Duodenal mucosa (tissue), 2 donors: ENCODE data around the gene LDHAL6A.

Experiments
- H3K27ac ChIP-seq: one replicate; pipeline ENCODE4 v1.7.0; 2013; ENCODE audit warnings: low read depth, low read length
- H3K27me3 ChIP-seq, 2 donors: one replicate each; pipeline ENCODE4 v1.7.0; 2013; ENCODE audit warnings: low read length in 2 of 2, control low read depth in 1 of 2; ENCODE audit not compliant: insufficient read depth in 2 of 2, control insufficient read depth in 1 of 2
- H3K36me3 ChIP-seq, 2 donors: one replicate each; pipeline ENCODE4 v1.7.0; 2013; ENCODE audit warnings: low read length in 2 of 2, control low read depth in 1 of 2; ENCODE audit not compliant: insufficient read depth in 2 of 2, control insufficient read depth in 1 of 2
- H3K4me1 ChIP-seq, 2 donors: one replicate each; pipeline ENCODE4 v1.7.0; 2013; ENCODE audit warnings: low read length in 2 of 2, control low read depth in 1 of 2; ENCODE audit not compliant: insufficient read depth in 2 of 2, control insufficient read depth in 1 of 2
- H3K4me3 ChIP-seq, 2 donors: one replicate each; pipeline ENCODE4 v1.7.0; 2013; ENCODE audit warnings: low read length in 2 of 2, low read depth in 1 of 2
- H3K9ac ChIP-seq, 2 donors: one replicate each; pipeline ENCODE4 v1.7.0; 2013; ENCODE audit warnings: low read length in 2 of 2, low read depth in 1 of 2
- H3K9me3 ChIP-seq, 2 donors: one replicate each; pipeline ENCODE4 v1.7.0; 2013; ENCODE audit warnings: low read length in 2 of 2, control low read depth in 1 of 2; ENCODE audit not compliant: control insufficient read depth in 1 of 2

Gene LDHAL6A

DNA sequence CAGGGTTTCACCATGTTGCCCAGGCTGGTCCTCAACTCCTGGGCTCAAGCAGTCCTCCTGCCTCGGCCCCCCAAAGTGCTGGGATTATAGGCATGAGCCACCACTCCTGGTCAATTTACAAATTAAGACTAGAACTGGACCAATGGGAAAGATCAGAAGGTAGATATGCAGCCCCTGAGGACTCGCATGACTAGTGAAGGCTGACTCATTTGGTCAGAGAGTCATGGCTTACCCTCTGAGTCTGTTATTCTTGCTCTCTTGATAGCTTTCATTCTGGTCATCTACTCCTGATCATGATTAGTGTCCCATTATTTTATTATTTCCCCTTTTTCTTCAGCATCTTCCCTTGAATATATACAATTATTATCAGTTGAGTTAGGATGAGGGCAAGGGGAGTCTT lies 2.7 kb upstream of the LDHAL6A start:
- Histone ChIP-seq H3K9me3 (no peaks in the 10 kb centered on the region), H3K4me3 (no peak overlapping the region), H3K27ac (no peak overlapping the region), H3K36me3 (no peaks in the 10 kb centered on the region), H3K27me3 (no peaks in the 10 kb centered on the region), H3K9ac (no peak overlapping the region), H3K4me1 (no peaks in the 10 kb centered on the region)

DNA sequence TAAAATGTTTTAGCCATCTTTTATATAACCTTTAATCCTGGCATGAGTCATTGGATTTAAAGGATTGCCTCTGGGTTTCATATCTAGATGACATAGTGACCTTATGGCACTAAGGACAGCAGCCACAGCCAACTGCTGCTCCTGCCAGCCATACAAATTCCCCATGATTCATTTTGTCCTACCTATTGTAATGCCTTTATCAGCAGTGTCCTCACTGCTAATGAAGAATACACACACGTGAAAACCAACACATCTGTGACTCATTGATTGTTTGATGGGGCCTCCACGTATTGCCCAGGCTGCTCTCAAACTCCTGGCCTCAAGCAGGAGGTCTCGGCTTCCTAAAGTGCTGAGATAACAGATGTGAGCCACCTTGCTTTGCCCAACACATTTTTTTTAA lies 1.8 kb downstream of the LDHAL6A start:
- Histone ChIP-seq H3K27me3 (no peaks in the 10 kb centered on the region), H3K4me3 (no peak overlapping the region), H3K36me3 (no peaks in the 10 kb centered on the region), H3K9ac (no peak overlapping the region), H3K9me3 (no peaks in the 10 kb centered on the region), H3K27ac (no peak overlapping the region), H3K4me1 (no peaks in the 10 kb centered on the region)

- no peak overlapping the region for H3K9ac ChIP-seq
- no peaks in the 10 kb centered on the region for H3K9me3 ChIP-seq
- H3K4me3 ChIP-seq, result no peak overlapping the region
- H3K27ac ChIP-seq, result no peak overlapping the region
- H3K36me3 ChIP-seq, result no peaks in the 10 kb centered on the region
- no peaks in the 10 kb centered on the region for H3K27me3 ChIP-seq
- H3K4me1 ChIP-seq, result no peaks in the 10 kb centered on the region
Observed at GRCh38 chr11:18459634-18460033, 4.0 kb downstream of the LDHAL6A start.

DNA sequence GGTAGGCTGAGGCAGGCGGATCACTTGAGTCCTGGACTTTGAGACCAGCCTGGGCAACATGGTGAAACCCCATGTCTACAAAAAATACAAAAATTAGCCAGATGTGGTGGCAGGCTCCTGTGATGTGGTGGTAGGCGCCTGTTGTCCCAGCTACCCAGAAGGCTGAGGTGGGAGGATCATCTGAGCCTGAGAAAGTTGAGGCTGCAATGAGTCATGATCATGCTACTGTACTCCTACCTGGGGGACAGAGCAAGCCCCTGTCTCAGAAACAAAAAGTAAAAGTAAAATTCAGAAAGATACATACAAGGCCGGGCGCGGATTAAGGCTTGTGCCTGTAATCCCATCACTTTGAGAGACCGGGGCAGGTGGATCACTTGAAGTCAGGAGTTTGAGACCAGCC lies 6.3 kb downstream of the LDHAL6A start:
- Histone ChIP-seq H3K4me3 (no peak overlapping the region), H3K9ac (no peak overlapping the region), H3K27me3 (no peaks in the 10 kb centered on the region), H3K27ac (no peak overlapping the region), H3K4me1 (peaks cover 0 to 5% of the 10 kb centered on the region in 2 donors), H3K9me3 (no peaks in the 10 kb centered on the region), H3K36me3 (no peaks in the 10 kb centered on the region)

GRCh38 chr11:18463439-18463838 lies 7.8 kb downstream of the LDHAL6A start:
- H3K9me3 ChIP-seq, result no peaks in the 10 kb centered on the region
- H3K9ac ChIP-seq, result no peak overlapping the region
- H3K27ac ChIP-seq, result no peak overlapping the region
- H3K4me1 ChIP-seq, result peaks cover 0 to 5% of the 10 kb centered on the region in 2 donors
- H3K27me3 ChIP-seq, result no peaks in the 10 kb centered on the region
- no peak overlapping the region for H3K4me3 ChIP-seq
- no peaks in the 10 kb centered on the region for H3K36me3 ChIP-seq

DNA sequence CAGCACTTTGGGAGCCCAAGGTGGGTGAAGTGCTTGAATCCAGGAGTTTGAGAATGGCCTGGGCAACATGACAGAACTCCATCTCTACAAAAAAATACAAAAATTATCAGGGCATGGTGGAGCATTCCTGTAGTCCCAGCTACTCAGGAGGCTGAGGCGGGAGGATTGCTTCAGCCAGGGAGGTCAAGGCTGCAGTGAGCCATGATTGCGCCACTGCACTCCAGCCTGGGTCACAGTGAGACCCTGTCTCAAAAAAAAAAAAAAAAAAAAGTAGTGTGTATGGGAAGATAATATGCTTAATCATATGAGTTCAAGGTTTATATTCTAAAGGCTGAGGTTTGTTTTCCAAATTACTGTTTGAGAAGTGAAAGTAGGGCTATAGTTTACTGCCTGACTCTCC lies 10.7 kb downstream of the LDHAL6A start:
- Histone ChIP-seq H3K4me1 (peaks cover 0 to 5% of the 10 kb centered on the region in 2 donors), H3K36me3 (no peaks in the 10 kb centered on the region), H3K27me3 (no peaks in the 10 kb centered on the region), H3K9ac (no peak overlapping the region), H3K27ac (no peak overlapping the region), H3K4me3 (no peak overlapping the region), H3K9me3 (no peaks in the 10 kb centered on the region)

- Histone ChIP-seq H3K27ac (no peak overlapping the region), H3K9me3 (no peaks in the 10 kb centered on the region), H3K9ac (no peak overlapping the region), H3K4me1 (peaks cover 0 to 5% of the 10 kb centered on the region in 2 donors), H3K36me3 (peaks cover 0 to 4% of the 10 kb centered on the region in 2 donors), H3K4me3 (no peak overlapping the region), H3K27me3 (no peaks in the 10 kb centered on the region)
Observed at GRCh38 chr11:18468059-18468458, 12.4 kb downstream of the LDHAL6A start.

DNA sequence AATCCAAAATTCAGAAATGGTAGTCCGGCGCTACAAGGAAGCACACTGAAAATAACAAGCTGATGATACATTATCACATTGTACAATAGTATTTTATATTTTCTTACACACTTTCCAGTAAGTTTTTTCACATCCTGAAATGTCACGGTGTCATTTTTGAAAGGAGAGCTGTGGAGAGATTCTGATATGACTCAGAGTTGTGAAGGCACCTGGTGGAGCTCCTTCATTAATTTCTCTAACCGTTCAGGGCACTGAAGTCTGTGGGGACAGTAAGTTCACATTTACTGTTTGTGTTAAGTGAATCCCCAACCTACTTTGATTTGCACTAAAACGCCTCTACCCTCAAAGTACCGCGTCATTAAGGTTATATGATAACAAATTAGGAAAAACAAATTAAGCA lies 13.3 kb downstream of the LDHAL6A start:
- Histone ChIP-seq H3K9me3 (no peaks in the 10 kb centered on the region), H3K4me1 (peaks cover 0 to 5% of the 10 kb centered on the region in 2 donors), H3K36me3 (peaks cover 0 to 4% of the 10 kb centered on the region in 2 donors), H3K9ac (no peak overlapping the region), H3K27me3 (no peaks in the 10 kb centered on the region), H3K27ac (no peak overlapping the region), H3K4me3 (no peak overlapping the region)

GRCh38 chr11:18471995-18472394 lies 16.3 kb downstream of the LDHAL6A start:
- Histone ChIP-seq H3K27ac (no peak overlapping the region), H3K27me3 (no peaks in the 10 kb centered on the region), H3K4me1 (no peaks in the 10 kb centered on the region), H3K36me3 (peaks cover 7 to 12% of the 10 kb centered on the region in 2 donors), H3K9me3 (no peaks in the 10 kb centered on the region), H3K4me3 (no peak overlapping the region), H3K9ac (no peak overlapping the region)

- H3K27me3 ChIP-seq, result no peaks in the 10 kb centered on the region
- H3K4me1 ChIP-seq, result no peaks in the 10 kb centered on the region
- no peak overlapping the region for H3K27ac ChIP-seq
- H3K36me3 ChIP-seq, result peaks cover 7 to 15% of the 10 kb centered on the region in 2 donors
- H3K9me3 ChIP-seq, result no peaks in the 10 kb centered on the region
- H3K9ac ChIP-seq, result no peak overlapping the region
- no peak overlapping the region for H3K4me3 ChIP-seq
Observed at GRCh38 chr11:18472587-18472986, 16.9 kb downstream of the LDHAL6A start.

- no peaks in the 10 kb centered on the region for H3K4me1 ChIP-seq
- H3K27me3 ChIP-seq, result no peaks in the 10 kb centered on the region
- H3K36me3 ChIP-seq, result peaks cover 52 to 65% of the 10 kb centered on the region in 2 donors
- H3K9me3 ChIP-seq, result no peaks in the 10 kb centered on the region
- no peak overlapping the region for H3K9ac ChIP-seq
- no peak overlapping the region for H3K27ac ChIP-seq
- no peak overlapping the region for H3K4me3 ChIP-seq
Observed at GRCh38 chr11:18479063-18479462, 23.4 kb downstream of the LDHAL6A start.
